HG03045 (cell line): Measurements from ENCODE around the gene PBX3.

Experiments
- ATAC-seq: cut with Tn5 transposase; IDR thresholded peaks from one replicate; pipeline ENCODE4 v1.9.1; 2021; ENCODE audit warnings: mild to moderate bottlenecking, moderate library complexity; ENCODE audit not compliant: unreplicated experiment

PBX3 gene

GRCh38 chr9:125932746-125933455 lies 185.7 kb downstream of the PBX3 start:
- ATAC-seq: no peak

DNA sequence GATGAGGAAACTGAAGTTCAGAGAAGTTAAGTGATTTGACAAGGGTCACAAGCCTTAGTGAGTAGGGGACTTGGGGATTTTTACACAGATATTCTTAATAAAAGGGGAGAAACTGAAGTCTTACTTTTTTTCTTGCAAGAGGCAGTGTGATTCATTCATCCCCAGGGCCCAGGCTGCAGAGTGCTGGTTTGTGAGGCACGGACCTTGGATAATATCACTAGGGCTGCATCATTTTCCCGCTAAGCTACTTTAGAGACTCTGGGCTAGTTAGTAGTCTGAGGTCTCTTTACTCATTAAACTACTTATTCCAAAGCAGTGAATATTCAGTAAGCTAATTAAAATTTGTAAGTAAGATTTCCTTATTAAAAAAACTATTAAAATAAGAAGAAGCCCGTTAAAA lies 195.0 kb downstream of the PBX3 start:
- no peak for ATAC-seq

- no peak for ATAC-seq
Observed at GRCh38 chr9:125943831-125944230, 196.7 kb downstream of the PBX3 start.

- no peak for ATAC-seq
Observed at GRCh38 chr9:125946397-125946796, 199.2 kb downstream of the PBX3 start.

- no peak for ATAC-seq
Observed at GRCh38 chr9:125948887-125949596, 201.9 kb downstream of the PBX3 start.

GRCh38 chr9:125949703-125950460 lies 202.7 kb downstream of the PBX3 start:
- no peak for ATAC-seq

GRCh38 chr9:125950880-125951471 lies 203.8 kb downstream of the PBX3 start:
- no peak for ATAC-seq

- ATAC-seq: no peak
Observed at GRCh38 chr9:125953314-125954019, 206.3 kb downstream of the PBX3 start.

DNA sequence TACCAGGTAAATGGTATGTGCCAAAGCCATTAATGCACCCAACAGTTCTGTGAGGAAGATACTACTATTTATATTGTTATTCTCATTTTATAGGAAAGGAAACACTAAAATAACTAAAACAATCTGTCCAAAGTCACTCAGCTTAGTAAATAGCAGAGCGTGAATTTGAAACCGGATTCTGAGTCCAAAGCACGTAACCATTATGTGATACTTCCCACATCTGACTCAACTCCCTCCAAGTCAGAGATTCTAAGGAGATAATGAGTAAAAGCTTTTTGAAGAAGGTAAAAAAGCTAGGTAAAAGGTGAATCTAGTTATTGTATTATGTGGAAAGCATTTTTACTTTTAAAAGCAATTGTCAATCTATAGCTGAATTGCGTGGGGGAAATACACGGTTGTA lies 208.9 kb downstream of the PBX3 start:
- no peak for ATAC-seq

GRCh38 chr9:125959315-125959714 lies 212.1 kb downstream of the PBX3 start:
- no peak for ATAC-seq

DNA sequence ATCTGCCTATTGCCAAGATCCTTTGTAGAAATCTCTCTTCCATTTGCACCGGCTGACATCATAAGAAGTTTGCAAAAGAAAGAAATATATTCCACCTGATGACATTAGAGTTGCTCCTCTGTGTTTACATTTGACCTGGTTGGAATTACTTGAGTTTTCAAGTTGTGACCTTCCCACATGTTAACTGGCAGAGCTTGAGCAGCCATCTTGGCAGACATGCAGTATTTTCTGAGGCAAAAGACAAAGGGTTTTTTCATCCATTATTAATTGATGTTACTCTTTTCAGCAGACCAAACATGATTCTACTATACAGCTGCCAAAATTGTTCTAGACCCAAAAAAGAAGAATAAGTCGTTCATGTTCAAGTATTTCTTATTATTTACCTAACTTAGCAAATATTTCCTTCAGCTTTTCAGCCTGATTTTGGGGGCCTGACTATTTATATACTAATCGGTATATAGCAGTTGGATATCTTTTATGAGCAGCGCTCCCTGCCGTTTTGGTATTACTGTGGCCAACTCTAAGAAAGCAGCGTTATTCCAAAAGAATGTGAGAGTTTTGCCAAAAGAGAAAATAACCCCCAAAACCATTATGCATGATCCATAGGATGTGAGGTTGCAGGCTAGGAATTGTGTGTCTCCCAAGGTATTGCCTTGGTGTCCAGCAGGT lies 212.9 kb downstream of the PBX3 start:
- no peak for ATAC-seq

- ATAC-seq: no peak
Observed at GRCh38 chr9:125960626-125961025, 213.5 kb downstream of the PBX3 start.

GRCh38 chr9:125961072-125961471 lies 213.9 kb downstream of the PBX3 start:
- no peak for ATAC-seq

GRCh38 chr9:125963932-125964331 lies 216.8 kb downstream of the PBX3 start:
- ATAC-seq: no peak

DNA sequence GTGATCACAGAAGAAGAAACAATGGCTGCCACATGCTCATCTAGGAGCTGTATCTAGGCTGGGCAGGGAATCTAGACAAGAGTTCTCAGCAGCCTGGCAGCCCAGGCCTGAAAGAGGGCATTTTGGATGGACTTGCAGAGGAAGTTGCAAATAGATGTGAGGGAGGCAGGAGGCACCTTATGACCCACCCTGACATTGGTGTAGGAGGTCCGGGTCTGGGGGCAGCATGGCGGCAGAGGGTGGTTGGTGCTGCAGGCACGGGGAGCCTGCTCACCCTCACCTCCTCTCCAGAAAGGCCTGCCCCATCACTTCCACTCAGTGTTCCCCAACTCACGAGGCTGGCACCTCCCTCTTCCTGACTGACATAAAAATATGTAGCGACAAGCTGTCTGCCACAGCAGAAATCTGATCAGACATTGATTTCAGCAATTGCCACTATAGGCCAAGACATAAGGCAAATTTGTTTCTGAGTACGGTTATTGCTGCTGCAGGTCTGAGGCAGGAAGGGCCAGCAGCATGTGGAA lies 217.6 kb downstream of the PBX3 start:
- ATAC-seq: no peak

- ATAC-seq: no peak
Observed at GRCh38 chr9:125965477-125965876, 218.3 kb downstream of the PBX3 start.

DNA sequence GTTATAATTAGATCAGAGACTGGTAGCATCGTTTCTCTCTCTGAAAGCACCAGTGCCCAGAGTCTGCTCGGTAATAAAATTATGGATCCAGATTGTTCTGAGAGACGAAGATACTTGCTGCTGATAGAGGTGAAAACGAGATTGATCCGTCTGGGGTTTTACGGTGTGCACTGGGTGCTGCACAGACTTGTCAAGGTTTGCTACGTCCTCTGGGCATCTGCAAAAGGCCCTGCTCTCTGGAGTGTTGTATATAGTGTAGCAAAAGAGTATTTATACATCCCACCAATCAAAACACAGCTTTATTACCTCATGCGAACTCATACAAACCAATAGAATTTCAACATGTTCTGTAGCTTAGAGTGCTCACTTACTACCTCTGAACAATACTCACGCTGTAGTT lies 219.3 kb downstream of the PBX3 start:
- ATAC-seq: no peak

GRCh38 chr9:125966959-125967711 lies 220.0 kb downstream of the PBX3 start:
- no peak for ATAC-seq

DNA sequence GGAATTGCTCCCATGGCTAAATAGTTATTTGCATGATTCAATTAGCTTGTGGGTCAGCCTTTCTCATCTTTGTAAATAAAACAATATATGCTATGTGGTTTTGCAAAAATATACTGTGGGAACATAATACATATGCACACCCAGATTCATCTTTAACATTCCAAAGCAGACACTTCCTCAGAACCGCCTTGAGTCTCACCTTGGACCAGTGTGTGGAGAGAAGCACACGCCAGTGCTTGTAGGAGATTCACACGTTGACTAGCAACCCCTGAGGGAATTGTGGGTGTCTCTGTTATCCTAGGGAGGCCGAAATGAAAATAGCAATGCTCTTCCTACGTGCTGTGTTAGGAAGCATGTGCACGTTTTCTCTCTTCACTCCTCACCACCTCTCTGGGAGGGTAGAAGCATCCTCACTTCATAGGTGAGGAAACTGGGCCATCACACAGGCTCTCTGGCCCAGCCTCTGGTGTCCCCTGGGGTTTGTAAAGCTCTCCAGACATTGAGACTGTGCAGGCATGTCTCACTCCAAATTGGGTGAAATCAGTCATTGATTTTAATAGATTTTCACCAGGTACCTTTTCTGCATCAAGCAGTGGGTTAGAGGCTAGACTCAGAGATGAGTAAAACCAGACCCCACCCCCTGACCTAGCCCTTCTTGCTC lies 221.7 kb downstream of the PBX3 start:
- no peak for ATAC-seq
